ENCODE measurements around the gene FAM151B. TPM values are rescaled to one million over a fixed set of nuclear protein-coding genes. Genes with fewer than 3 reads are reported as not detected.

The FAM151B gene
- total RNA-seq, 1 experiment from 2014 or later: 0.94 TPM

GRCh38 chr5:80588858-80589540, 101.1 kb downstream of the FAM151B start:
- POLR2A ChIA-PET: no interaction called here

GRCh38 chr5:80590766-80591165, 102.9 kb downstream of the FAM151B start:
- POLR2A ChIA-PET: no interaction called here
- ATAC-seq (no peak), DNase-seq (ENCODE audit: low spot score) (no peak)
- no peak overlapping the region for H3K27ac Mint-ChIP-seq
- H3K9me3 Mint-ChIP-seq: no peaks in the 10 kb centered on the region
- no peaks in the 10 kb centered on the region for H3K27me3 Mint-ChIP-seq (ENCODE audit: low read depth)
- no peaks in the 10 kb centered on the region for H3K36me3 Mint-ChIP-seq
- H3K4me3 Mint-ChIP-seq: no peak overlapping the region
- TF ChIP-seq IRF2 (CRISPR knock-in tag; IDR thresholded peaks at IDR 0.05; ENCODE audit: borderline replicate concordance, low read depth) (no peak), PRRX2 (CRISPR knock-in tag; IDR thresholded peaks at IDR 0.05) (no peak), CDX4 (CRISPR knock-in tag; IDR thresholded peaks at IDR 0.05; ENCODE audit: borderline replicate concordance) (no peak), ATF1 (CRISPR knock-in tag; IDR thresholded peaks at IDR 0.05) (no peak), OVOL2 (CRISPR knock-in tag; IDR thresholded peaks at IDR 0.05; ENCODE audit: borderline replicate concordance) (no peak), SMAD4 (CRISPR knock-in tag; IDR thresholded peaks at IDR 0.05) (no peak), SP1 (CRISPR knock-in tag; conservative IDR thresholded peaks at IDR 0.05) (no peak), ZNF416 (CRISPR knock-in tag; IDR thresholded peaks at IDR 0.05) (no peak), ZNF396 (CRISPR knock-in tag; IDR thresholded peaks at IDR 0.05; ENCODE audit: borderline replicate concordance) (no peak), GTF2I (CRISPR knock-in tag; conservative IDR thresholded peaks at IDR 0.05) (no peak), NFATC4 (CRISPR knock-in tag; IDR thresholded peaks at IDR 0.05) (no peak), ZNF281 (CRISPR knock-in tag; IDR thresholded peaks at IDR 0.05) (no peak), NFYB (CRISPR knock-in tag; conservative IDR thresholded peaks at IDR 0.05; ENCODE audit: low read depth) (no peak), NFE2L1 (CRISPR knock-in tag; IDR thresholded peaks at IDR 0.05) (no peak), ZNF232 (CRISPR knock-in tag; IDR thresholded peaks at IDR 0.05) (no peak), TEAD1 (CRISPR knock-in tag; IDR thresholded peaks at IDR 0.05) (no peak)
- CTCF ChIA-PET: no interaction called here
- H3K4me1 Mint-ChIP-seq: peaks cover 8% of the 10 kb centered on the region

More at GRCh38 chr5:80588858-80589540, 101.1 kb downstream of the FAM151B start:
- Mint-ChIP-seq H3K36me3 (no peaks in the 10 kb centered on the region), H3K4me3 (no peak overlapping the region), H3K4me1 (peaks cover 8% of the 10 kb centered on the region), H3K27ac (no peak overlapping the region), H3K9me3 (no peaks in the 10 kb centered on the region), H3K27me3 (ENCODE audit: low read depth) (no peaks in the 10 kb centered on the region)
- DNase-seq (ENCODE audit: low spot score) (no peak), ATAC-seq (peak; percentile 56)
- CTCF ChIA-PET: interaction anchor here (1.4 kb wide), 2 partner anchors 85 to 108 kb away, joined by 5 to 6 read pairs; no protein-coding TSS in a partner anchor
- peak; percentile 19; the same call in 1 of the 2 replicates for TF ChIP-seq USF2 (CRISPR knock-in tag; IDR thresholded peaks at IDR 0.05)
- no peak for TF ChIP-seq SP1 (CRISPR knock-in tag; conservative IDR thresholded peaks at IDR 0.05)

GRCh38 chr5:80591352-80591751, 103.5 kb downstream of the FAM151B start:
- TF ChIP-seq RELA (CRISPR knock-in tag; IDR thresholded peaks at IDR 0.05; ENCODE audit: borderline replicate concordance): no peak
- no peak for TF ChIP-seq ZNF671 (CRISPR knock-in tag; IDR thresholded peaks at IDR 0.05)
- TF ChIP-seq FOXK1 (CRISPR knock-in tag; IDR thresholded peaks at IDR 0.05): no peak
- TF ChIP-seq AR (CRISPR knock-in tag; IDR thresholded peaks at IDR 0.05): no peak
- TF ChIP-seq EMX1 (CRISPR knock-in tag; IDR thresholded peaks at IDR 0.05): no peak
- TF ChIP-seq ZNF138 (CRISPR knock-in tag; conservative IDR thresholded peaks at IDR 0.05): no peak
- no peak for TF ChIP-seq ZMAT4 (CRISPR knock-in tag; IDR thresholded peaks at IDR 0.05)

More at GRCh38 chr5:80591352-80591751, 103.5 kb downstream of the FAM151B start:
- ATAC-seq (no peak), DNase-seq (ENCODE audit: low spot score) (no peak)
- Mint-ChIP-seq H3K4me1 (peaks cover 8% of the 10 kb centered on the region), H3K4me3 (no peak overlapping the region), H3K9me3 (no peaks in the 10 kb centered on the region), H3K27me3 (ENCODE audit: low read depth) (no peaks in the 10 kb centered on the region), H3K27ac (no peak overlapping the region), H3K36me3 (no peaks in the 10 kb centered on the region)
- CTCF ChIA-PET: no interaction called here
- POLR2A ChIA-PET: no interaction called here
